GM12874 (cell line): ENCODE data around the gene UVRAG.

Source experiments
- TF ChIP-seq, protein P1 (sequence below): IDR thresholded peaks from 2 replicates; pipeline ENCODE4 v1.5.1; 2011; ENCODE audit warnings: low read depth, mild to moderate bottlenecking, control low read depth, low read length, moderate library complexity; ENCODE audit not compliant: insufficient read depth

UVRAG gene

DNA sequence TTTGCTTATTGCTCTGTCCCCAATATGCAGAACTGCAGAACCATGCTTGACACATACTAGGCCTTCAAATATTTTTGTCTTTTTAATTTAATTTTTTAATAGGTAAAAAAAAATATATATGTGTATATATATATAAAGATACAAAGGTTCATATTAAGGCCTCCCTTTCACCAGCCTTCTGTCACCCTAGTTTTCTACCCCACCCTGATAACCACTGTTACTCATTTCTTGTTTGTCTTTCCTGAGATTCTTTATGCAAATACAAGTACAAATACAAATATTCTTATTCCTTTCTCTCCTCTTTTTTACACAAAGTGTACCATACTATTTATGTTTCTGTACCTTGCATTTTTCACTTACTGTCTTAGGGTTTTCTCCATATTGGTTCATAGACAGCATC is 43.0 kb downstream of the UVRAG start:
- TF ChIP-seq, protein P1, sequence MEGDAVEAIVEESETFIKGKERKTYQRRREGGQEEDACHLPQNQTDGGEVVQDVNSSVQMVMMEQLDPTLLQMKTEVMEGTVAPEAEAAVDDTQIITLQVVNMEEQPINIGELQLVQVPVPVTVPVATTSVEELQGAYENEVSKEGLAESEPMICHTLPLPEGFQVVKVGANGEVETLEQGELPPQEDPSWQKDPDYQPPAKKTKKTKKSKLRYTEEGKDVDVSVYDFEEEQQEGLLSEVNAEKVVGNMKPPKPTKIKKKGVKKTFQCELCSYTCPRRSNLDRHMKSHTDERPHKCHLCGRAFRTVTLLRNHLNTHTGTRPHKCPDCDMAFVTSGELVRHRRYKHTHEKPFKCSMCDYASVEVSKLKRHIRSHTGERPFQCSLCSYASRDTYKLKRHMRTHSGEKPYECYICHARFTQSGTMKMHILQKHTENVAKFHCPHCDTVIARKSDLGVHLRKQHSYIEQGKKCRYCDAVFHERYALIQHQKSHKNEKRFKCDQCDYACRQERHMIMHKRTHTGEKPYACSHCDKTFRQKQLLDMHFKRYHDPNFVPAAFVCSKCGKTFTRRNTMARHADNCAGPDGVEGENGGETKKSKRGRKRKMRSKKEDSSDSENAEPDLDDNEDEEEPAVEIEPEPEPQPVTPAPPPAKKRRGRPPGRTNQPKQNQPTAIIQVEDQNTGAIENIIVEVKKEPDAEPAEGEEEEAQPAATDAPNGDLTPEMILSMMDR, result no peak

DNA sequence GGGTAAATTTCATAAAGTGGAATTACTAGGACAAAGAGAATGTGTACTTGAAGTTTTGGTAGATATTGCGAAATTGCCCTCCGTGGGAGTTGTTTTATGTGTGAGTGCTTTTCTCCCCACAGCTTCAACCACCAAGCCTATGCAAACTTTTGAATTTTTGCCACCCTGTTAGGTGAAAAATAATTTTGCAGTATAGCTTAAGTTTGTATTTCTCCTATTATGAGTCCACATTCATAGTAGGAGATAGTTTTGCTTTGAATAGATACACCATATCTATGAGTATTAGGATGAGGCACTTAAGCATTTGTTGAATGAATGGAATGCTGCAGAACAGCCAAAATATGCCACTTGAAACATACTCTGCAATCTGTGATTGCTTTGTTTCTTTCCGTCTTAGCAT is 43.6 kb downstream of the UVRAG start:
- TF ChIP-seq, protein P1, result no peak

DNA sequence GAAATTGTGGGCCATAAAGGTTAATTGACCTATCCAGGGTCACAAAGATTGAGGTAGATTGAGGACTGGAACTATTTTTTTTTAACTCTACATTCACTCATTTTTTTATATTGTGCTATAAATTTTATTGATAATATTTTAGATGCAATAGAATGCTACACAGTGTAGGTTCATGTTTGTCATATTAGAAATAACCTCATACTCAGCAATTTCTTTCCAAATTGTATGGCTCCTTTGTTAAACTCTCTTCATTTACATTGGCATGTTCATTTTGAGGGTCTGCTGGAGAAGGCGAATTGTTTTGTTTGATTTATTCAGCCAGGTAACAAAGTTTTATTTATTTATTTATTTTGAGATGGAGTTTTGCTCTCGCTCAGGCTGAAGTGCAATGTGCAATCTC is 44.6 kb downstream of the UVRAG start:
- TF ChIP-seq, protein P1, result no peak

DNA sequence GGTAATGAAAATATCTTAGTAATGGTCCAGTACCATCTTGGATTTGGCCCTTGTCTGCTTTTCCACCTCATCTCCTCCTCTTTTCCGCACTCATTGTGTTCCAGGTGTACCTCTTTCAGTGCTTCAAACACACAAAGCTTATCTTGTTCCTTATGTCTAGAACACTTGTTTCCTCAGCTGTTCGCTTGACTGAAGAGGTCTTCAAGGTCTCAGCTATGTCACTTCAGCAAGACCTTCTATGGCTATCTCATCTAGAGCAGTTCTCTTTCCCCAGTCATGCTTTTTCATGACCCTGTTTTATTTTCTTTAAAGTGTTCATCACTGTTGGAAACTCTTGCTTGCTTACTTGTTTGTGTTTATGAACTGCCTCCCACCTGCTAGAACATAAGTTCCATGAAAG is 47.4 kb downstream of the UVRAG start:
- TF ChIP-seq, protein P1, result no peak

DNA sequence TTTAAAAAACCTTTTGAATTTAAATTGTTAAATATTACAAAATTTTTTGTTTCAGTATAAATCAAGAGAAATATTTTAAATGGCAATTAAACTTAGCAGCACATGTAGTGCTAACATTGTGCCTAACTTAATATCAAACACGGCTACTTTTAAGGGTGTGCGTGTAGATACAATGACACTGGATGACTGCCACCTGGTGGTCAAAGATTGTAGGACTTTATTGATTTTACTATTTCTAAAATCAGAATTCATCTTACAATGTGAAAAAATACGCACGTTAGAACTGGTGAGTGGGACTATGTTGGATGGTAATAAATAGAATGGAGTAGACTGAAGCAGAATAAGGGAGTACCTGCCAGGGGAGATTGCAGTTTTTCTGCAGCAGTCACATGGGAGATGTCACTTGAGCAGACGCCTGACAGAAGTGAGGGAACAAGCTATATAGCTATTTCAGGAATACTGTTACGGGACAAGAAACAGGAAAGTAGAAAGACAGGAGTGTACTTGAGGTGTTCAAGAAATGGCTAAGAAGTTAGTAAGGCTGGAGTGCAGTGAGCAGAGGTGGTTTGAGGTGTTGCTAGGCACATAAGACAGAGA is 52.9 kb downstream of the UVRAG start:
- TF ChIP-seq, protein P1, result peak; percentile 47; the same call in 1 of the 2 replicates

DNA sequence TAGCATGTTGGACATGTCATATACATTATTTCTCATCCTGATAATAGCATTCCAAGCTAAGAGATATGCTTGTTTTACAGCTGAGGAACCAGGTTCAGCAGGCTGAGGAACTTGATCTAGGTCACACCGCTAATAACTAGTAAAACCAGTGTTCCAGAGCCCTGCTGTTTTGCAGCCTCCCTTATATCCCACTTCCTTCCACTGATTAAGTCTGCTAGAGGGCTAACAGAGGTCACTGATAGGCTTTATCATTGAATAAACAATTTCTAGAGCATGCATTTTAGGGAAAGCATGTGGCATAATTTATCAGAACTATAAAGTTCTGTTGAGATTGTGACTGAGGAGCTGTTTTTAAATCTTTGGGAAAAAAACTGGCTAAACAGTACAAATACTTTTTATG is 54.0 kb downstream of the UVRAG start:
- TF ChIP-seq, protein P1, result no peak

DNA sequence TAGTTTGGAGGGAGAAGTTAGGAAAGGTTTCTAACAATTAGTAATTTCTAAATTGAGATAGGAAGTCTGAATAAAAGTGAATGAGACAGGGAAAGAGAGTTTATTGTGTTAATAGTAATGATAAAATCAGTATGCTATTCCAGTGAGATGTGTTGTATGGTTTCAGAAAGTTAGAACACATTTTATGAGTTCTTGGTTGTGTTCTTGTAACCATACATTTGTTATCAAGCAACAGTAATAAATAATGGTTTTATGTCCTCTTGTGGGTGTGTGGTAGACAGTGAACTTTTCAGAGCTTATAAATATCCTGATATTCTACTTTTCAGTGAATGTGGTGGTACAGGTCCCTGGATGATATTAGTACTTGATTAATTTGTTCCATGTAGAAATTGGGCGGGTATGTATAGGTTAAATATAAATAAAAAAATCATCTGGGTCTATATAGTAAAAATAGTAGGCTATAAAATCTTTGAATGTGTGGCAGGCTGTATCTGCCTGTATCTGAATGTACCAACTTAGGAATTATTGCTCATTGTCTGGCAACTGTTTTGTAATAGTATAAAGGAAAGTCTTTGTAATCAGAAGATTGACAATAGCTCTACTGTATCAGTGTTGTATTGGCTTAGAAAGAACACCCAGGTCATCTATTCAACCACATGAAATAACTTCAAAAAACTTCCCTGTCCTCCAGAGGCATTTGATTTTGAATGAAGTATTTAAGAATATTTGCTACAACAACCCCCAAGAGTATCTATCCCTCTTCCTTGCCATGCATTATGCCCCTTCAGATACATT is 54.8 kb downstream of the UVRAG start:
- TF ChIP-seq, protein P1, result no peak
